Gastrocnemius medialis (tissue), 4 donors: Measurements from ENCODE around the gene ZBTB45.

Experiments used
- CTCF ChIP-seq, 5 experiments: fragments of 450-650 bp in 3 of 5; fragments of 200-600 bp in 2 of 5; sonication (generic) in 2 of 5; IDR thresholded peaks in 4 of 5; conservative IDR thresholded peaks in 1 of 5; 1 replicate in 4 of 5; 2 replicates in 1 of 5; pipeline ENCODE4 v1.5.1; 2016 to 2019; ENCODE audit warnings: antibody characterized with exemption in 5 of 5, mild to moderate bottlenecking in 3 of 5, moderate library complexity in 3 of 5
- POLR2A ChIP-seq, 2 donors: fragments of 450-650 bp; IDR thresholded peaks; one replicate each; pipeline ENCODE4 v1.6.1; 2017; ENCODE audit warnings: antibody characterized with exemption in 2 of 2, mild to moderate bottlenecking in 2 of 2, moderate library complexity in 2 of 2

- TF ChIP-seq POLR2A (IDR thresholded peaks at IDR 0.05) (peak; percentile 60 to 65), CTCF (IDR thresholded peaks at IDR 0.05 in 4 of 5, conservative IDR thresholded peaks at IDR 0.05 in 1 of 5) (no peak)
Measured at GRCh38 chr19:58475714-58476497, 43.7 kb downstream of the ZBTB45 start, which contains the start of gene ZNF446.
